SK-N-SH treated with all-trans-retinoic acid at 6 μM for 48 hours (cell line): ENCODE data around the gene GGA3.
A peak's percentile ranks its signal among the peaks of the same experiment; 100 is the strongest.

Experiments used
- ATAC-seq: fragments of 200-7000 bp; cut with Tn5 transposase; 3 replicates; pipeline ENCODE4 v1.9.1; 2020; ENCODE audit warnings: mild to moderate bottlenecking, moderate library complexity
- BACH2 ChIP-seq: fragments of 250-450 bp; sonication (Bioruptor Pico); IDR thresholded peaks from 2 replicates; pipeline ENCODE4 v1.9.0; 2021; ENCODE audit warnings: mild to moderate bottlenecking, borderline replicate concordance
- CSDC2 ChIP-seq: fragments of 250-450 bp; sonication (Bioruptor Pico); IDR thresholded peaks from 2 replicates; pipeline ENCODE4 v1.5.0; 2020; ENCODE audit warnings: mild to moderate bottlenecking, moderate library complexity
- GLIS3 ChIP-seq: fragments of 250-450 bp; sonication (Bioruptor Pico); IDR thresholded peaks from 2 replicates; pipeline ENCODE4 v1.5.0; 2020; ENCODE audit warnings: mild to moderate bottlenecking, moderate library complexity
- ISL1 ChIP-seq: fragments of 250-450 bp; sonication (Bioruptor Pico); IDR thresholded peaks from 2 replicates; pipeline ENCODE4 v2.1.2; 2022; ENCODE audit warnings: mild to moderate bottlenecking, moderate library complexity
- OSR1 ChIP-seq: fragments of 250-450 bp; sonication (Bioruptor Pico); IDR thresholded peaks from 2 replicates; pipeline ENCODE4 v1.8.0; 2022; ENCODE audit warnings: moderate library complexity, mild to moderate bottlenecking, inconsistent platforms
- PPARA ChIP-seq: fragments of 250-450 bp; sonication (Bioruptor Pico); IDR thresholded peaks from 2 replicates; pipeline ENCODE4 v1.5.0; 2020; ENCODE audit warnings: mild to moderate bottlenecking, borderline replicate concordance
- RARB ChIP-seq: fragments of 250-450 bp; sonication (Bioruptor Pico); IDR thresholded peaks from 2 replicates; pipeline ENCODE4 v1.8.0; 2021; ENCODE audit warnings: mild to moderate bottlenecking, moderate library complexity
- SNAI2 ChIP-seq: fragments of 250-450 bp; sonication (Bioruptor Pico); IDR thresholded peaks from 2 replicates; pipeline ENCODE4 v1.5.0; 2020; ENCODE audit warnings: mild to moderate bottlenecking, moderate library complexity
- TOX ChIP-seq: fragments of 250-450 bp; sonication (Bioruptor Pico); IDR thresholded peaks from 2 replicates; pipeline ENCODE4 v1.8.0; 2021; ENCODE audit warnings: mild to moderate bottlenecking, moderate library complexity, borderline replicate concordance
- ZC3H10 ChIP-seq: fragments of 250-450 bp; sonication (Bioruptor Pico); IDR thresholded peaks from 2 replicates; pipeline ENCODE4 v1.5.1; 2021; ENCODE audit warnings: mild to moderate bottlenecking, moderate library complexity
- ZFP3 ChIP-seq: fragments of 250-450 bp; sonication (Bioruptor Pico); IDR thresholded peaks from 2 replicates; pipeline ENCODE4 v1.5.0; 2020; ENCODE audit warnings: mild to moderate bottlenecking, moderate library complexity
- ZFP30 ChIP-seq: fragments of 450-650 bp; formaldehyde crosslinking; IDR thresholded peaks from 2 replicates; pipeline ENCODE4 v1.5.0; 2022; ENCODE audit warnings: mild to moderate bottlenecking, moderate library complexity
- ZNF565 ChIP-seq: fragments of 450-650 bp; formaldehyde crosslinking; conservative IDR thresholded peaks from 2 replicates; pipeline ENCODE4 v1.5.0; 2020; ENCODE audit warnings: low read depth, mild to moderate bottlenecking, moderate library complexity
- ZNF70 ChIP-seq: fragments of 450-650 bp; formaldehyde crosslinking; IDR thresholded peaks from 2 replicates; pipeline ENCODE4 v1.5.0; 2020; ENCODE audit warnings: mild to moderate bottlenecking, moderate library complexity
- TF ChIP-seq, protein P1 (sequence below): fragments of 250-450 bp; sonication (Bioruptor Pico); IDR thresholded peaks from 2 replicates; pipeline ENCODE4 v1.8.0; 2020; ENCODE audit warnings: mild to moderate bottlenecking, moderate library complexity, borderline replicate concordance
- TF ChIP-seq, protein P2 (sequence below): fragments of 250-450 bp; sonication (Bioruptor Pico); IDR thresholded peaks from 2 replicates; pipeline ENCODE4 v1.5.1; 2021; ENCODE audit warnings: mild to moderate bottlenecking, moderate library complexity
- TF ChIP-seq, protein P3 (sequence below): fragments of 250-450 bp; sonication (Bioruptor Pico); IDR thresholded peaks from 2 replicates; pipeline ENCODE4 v1.5.1; 2020; ENCODE audit warnings: low read depth, mild to moderate bottlenecking, moderate library complexity
- TF ChIP-seq, protein P4 (sequence below): fragments of 250-450 bp; sonication (Bioruptor Pico); IDR thresholded peaks from 2 replicates; pipeline ENCODE4 v1.5.0; 2020; ENCODE audit warnings: mild to moderate bottlenecking, moderate library complexity

Gene GGA3

DNA sequence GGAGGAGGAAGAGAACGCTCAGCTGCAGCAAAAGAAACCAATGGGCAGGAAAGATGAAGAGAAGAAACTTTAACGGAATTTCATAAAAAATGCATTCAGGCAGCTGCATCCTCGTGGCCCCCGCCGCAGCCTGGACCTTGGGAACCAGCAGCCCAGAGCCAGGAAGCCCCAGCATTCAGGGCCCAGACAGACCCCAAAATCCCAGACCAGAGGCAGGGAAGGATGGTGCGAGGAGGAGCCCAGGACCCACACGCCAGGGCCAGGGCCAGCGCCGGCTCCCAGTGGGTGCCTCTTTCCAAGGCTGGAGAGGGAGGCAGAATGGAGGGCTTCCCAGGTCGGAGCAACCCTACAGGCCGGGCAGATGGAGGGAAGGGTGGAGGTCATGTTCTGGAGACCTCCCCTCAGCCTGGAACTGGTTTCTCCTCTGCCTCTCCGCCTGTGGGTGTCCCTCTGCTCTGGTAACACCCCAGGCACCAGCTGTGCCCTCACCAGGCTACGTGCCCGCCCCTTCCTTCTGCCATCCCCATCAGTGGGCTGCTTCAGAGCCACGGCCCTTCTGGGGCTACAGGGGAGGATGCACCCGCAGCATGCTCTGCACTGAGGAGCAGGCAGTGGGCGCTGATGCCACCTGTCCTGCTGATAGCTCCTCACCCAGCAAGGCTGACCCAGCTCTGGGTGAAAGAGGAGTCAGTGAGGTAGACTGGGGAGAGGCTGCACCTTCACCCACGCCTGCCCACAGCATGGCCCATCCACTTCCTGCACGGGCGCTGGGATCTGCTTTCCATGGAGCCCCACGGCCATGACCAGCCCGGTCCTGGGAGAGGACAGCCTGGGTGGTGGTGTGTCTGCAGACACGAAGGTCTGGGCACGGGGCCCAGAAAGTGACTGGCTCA is 10.8 kb upstream of the GGA3 start (continued):
- TF ChIP-seq, protein P1, sequence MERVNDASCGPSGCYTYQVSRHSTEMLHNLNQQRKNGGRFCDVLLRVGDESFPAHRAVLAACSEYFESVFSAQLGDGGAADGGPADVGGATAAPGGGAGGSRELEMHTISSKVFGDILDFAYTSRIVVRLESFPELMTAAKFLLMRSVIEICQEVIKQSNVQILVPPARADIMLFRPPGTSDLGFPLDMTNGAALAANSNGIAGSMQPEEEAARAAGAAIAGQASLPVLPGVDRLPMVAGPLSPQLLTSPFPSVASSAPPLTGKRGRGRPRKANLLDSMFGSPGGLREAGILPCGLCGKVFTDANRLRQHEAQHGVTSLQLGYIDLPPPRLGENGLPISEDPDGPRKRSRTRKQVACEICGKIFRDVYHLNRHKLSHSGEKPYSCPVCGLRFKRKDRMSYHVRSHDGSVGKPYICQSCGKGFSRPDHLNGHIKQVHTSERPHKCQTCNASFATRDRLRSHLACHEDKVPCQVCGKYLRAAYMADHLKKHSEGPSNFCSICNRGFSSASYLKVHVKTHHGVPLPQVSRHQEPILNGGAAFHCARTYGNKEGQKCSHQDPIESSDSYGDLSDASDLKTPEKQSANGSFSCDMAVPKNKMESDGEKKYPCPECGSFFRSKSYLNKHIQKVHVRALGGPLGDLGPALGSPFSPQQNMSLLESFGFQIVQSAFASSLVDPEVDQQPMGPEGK (CRISPR knock-in tag), result no peak
- TF ChIP-seq ZNF70 (CRISPR knock-in tag) (no peak), ISL1 (no peak), OSR1 (CRISPR knock-in tag) (no peak), CSDC2 (CRISPR knock-in tag) (no peak), PPARA (CRISPR knock-in tag) (no peak), ZFP30 (CRISPR knock-in tag) (no peak)

DNA sequence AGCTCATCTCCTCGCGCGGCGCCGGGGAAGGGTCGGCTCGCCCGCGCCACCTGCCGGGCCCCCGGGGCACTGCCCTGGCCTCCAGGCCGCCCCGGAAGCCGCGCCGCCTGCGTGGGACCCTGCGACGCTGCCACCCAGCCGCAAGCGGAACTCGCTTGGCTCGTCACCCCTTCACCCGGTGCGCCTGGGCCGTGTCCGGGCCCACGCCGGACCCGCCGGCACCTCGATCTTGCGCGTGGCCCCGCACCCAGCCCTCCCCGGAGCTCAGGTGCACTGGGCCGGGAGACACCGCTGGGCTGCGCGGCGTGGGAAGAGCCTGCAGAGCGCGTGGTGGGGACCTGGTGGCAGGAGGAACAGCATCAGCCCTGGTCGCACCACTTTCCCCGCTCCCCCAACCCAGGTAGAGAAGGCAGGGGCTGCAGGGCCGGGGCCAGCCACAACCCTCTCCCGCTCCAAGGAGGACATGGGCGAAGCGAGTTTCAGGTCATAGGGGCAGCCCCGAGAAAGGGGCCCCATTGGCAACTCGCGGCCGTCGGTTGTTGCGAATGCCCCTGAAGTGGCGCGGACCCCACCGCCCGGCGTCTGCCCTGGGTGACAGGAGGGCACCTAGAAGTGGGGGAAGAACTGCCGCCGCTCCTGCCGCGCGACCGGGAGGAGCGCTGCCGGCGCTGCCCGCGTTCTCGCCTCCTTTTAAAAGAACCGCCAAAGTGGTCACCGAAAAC is 10.0 kb upstream of the GGA3 start:
- TF ChIP-seq CSDC2 (CRISPR knock-in tag) (0 out of 2 replicates have a peak, but pooled peaks have one; percentile 5), TOX (no peak)
- ATAC-seq, result peak; percentile 52

DNA sequence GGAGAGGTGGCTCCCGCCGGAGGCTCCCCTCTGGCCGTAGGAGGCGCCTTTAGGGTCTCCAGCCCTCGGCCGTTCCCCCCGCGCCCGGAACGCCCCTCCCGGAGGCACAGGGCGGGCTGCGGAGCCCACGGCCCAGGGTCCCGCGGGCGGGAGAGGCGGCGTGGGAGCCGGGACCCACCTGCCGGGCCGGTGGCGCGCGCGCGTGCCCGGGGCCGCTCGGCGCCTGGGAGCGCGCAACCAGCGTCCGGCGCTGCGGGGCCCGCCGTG is 9.5 kb upstream of the GGA3 start, which contains the start of gene MIF4GD:
TSS of gene MIF4GD (minus strand) at position 266 of the 267 bp plus-strand sequence. CDS start 1,036 bp downstream, outside the sequence.
- peak; percentile 86; the same call in 1 of the 2 replicates for TF ChIP-seq SNAI2
- TF ChIP-seq ZFP30 (CRISPR knock-in tag), result 0 out of 2 replicates have a peak, but pooled peaks have one; percentile 24
- no peak for TF ChIP-seq BACH2 (CRISPR knock-in tag)
- TF ChIP-seq, protein P1 (CRISPR knock-in tag), result no peak
- TF ChIP-seq PPARA (CRISPR knock-in tag), result no peak
- TF ChIP-seq CSDC2 (CRISPR knock-in tag), result 0 out of 2 replicates have a peak, but pooled peaks have one; percentile 2
- TF ChIP-seq, all 23 proteins: peak for 3
- no peak for ATAC-seq

DNA sequence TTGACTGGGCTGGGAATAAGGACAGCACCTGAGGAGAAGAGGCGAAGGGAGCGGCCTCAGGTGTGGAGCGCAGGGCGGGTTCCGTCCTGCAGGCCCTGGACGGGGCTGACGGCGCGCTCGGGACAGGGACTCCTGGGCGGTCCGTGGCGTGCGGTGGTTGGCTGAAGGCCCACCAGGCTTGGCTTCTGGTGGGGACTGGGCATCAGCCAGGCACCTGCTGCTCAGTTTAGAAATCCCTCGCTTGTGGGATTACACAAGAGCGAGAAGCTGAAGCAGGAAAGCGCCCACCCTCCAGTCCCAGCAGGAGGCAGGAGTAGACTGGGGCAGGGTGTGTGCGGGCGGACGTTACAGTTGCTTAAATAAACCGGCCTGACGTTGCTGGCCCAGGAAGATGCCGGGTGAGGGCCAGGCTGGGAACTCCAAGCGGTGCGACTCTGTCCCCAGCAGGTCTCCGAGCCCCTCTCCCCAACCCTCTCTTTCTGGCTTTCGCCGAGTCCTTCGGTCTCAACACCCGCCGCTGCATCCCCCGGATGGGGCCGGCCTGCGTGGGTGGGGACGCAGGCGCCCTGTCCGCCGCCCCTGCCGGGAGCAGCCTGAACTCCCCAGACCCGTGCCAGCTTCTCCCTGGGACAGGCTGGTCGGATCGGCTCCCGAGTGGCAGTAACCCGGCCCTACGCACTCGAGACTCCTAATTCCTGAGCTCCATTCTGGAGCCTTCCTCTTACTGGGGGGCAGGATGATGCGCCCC is 9.0 kb upstream of the GGA3 start:
- peak; percentile 77 for ATAC-seq
- TF ChIP-seq ZNF70 (CRISPR knock-in tag), result no peak
- peak; percentile 51; the same call in 1 of the 2 replicates for TF ChIP-seq SNAI2
- TF ChIP-seq, protein P2, sequence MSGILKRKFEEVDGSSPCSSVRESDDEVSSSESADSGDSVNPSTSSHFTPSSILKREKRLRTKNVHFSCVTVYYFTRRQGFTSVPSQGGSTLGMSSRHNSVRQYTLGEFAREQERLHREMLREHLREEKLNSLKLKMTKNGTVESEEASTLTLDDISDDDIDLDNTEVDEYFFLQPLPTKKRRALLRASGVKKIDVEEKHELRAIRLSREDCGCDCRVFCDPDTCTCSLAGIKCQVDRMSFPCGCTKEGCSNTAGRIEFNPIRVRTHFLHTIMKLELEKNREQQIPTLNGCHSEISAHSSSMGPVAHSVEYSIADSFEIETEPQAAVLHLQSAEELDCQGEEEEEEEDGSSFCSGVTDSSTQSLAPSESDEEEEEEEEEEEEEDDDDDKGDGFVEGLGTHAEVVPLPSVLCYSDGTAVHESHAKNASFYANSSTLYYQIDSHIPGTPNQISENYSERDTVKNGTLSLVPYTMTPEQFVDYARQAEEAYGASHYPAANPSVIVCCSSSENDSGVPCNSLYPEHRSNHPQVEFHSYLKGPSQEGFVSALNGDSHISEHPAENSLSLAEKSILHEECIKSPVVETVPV, result 0 out of 2 replicates have a peak, but pooled peaks have one; percentile 23
- TF ChIP-seq, protein P3, sequence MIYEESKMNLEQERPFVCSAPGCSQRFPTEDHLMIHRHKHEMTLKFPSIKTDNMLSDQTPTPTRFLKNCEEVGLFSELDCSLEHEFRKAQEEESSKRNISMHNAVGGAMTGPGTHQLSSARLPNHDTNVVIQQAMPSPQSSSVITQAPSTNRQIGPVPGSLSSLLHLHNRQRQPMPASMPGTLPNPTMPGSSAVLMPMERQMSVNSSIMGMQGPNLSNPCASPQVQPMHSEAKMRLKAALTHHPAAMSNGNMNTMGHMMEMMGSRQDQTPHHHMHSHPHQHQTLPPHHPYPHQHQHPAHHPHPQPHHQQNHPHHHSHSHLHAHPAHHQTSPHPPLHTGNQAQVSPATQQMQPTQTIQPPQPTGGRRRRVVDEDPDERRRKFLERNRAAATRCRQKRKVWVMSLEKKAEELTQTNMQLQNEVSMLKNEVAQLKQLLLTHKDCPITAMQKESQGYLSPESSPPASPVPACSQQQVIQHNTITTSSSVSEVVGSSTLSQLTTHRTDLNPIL (CRISPR knock-in tag), result no peak
- TF ChIP-seq BACH2 (CRISPR knock-in tag), result no peak

DNA sequence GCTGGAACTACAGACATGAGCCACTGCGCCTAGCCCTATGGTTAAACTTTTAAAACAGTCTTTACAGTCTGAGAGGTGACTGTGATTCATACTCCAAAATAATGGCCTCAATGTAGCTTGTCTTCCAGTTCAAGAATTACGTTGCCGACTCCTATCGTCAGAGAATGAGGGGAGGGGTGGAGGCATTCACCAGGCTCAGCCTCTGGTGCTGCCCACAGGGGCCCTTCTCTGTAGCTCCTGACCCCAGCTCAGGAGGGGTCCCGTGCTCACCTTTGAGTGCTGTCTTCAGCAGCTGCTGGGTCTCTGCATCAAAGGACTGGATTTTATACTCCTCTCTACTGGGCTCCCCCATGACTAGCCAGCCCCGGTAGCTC is 8.4 kb upstream of the GGA3 start:
- ATAC-seq, result peak; percentile 4; the same call in 2 of the 3 replicates
- TF ChIP-seq GLIS3 (CRISPR knock-in tag) (no peak), ZNF565 (CRISPR knock-in tag) (no peak), ZFP3 (CRISPR knock-in tag) (no peak), RARB (CRISPR knock-in tag) (no peak), ZC3H10 (CRISPR knock-in tag) (no peak), SNAI2 (no peak), OSR1 (CRISPR knock-in tag) (no peak), ISL1 (no peak)
- TF ChIP-seq, protein P4, sequence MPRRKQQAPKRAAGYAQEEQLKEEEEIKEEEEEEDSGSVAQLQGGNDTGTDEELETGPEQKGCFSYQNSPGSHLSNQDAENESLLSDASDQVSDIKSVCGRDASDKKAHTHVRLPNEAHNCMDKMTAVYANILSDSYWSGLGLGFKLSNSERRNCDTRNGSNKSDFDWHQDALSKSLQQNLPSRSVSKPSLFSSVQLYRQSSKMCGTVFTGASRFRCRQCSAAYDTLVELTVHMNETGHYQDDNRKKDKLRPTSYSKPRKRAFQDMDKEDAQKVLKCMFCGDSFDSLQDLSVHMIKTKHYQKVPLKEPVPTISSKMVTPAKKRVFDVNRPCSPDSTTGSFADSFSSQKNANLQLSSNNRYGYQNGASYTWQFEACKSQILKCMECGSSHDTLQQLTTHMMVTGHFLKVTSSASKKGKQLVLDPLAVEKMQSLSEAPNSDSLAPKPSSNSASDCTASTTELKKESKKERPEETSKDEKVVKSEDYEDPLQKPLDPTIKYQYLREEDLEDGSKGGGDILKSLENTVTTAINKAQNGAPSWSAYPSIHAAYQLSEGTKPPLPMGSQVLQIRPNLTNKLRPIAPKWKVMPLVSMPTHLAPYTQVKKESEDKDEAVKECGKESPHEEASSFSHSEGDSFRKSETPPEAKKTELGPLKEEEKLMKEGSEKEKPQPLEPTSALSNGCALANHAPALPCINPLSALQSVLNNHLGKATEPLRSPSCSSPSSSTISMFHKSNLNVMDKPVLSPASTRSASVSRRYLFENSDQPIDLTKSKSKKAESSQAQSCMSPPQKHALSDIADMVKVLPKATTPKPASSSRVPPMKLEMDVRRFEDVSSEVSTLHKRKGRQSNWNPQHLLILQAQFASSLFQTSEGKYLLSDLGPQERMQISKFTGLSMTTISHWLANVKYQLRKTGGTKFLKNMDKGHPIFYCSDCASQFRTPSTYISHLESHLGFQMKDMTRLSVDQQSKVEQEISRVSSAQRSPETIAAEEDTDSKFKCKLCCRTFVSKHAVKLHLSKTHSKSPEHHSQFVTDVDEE, result no peak
- TF ChIP-seq, protein P2, result no peak
